DND-41 (cell line): Measurements from ENCODE around the gene KATNAL1.

ENCODE experiments used
- CTCF ChIP-seq: IDR thresholded peaks from 2 replicates; pipeline ENCODE4 v1.5.1; 2012; ENCODE audit warnings: borderline replicate concordance, low read length, moderate library complexity, mild to moderate bottlenecking; ENCODE audit not compliant: poor library complexity, severe bottlenecking; ENCODE audit errors: extremely low read depth
- EZH2 ChIP-seq: IDR thresholded peaks from 3 replicates; pipeline ENCODE4 v1.6.1; 2012; ENCODE audit warnings: borderline replicate concordance, low read depth, mild to moderate bottlenecking, moderate library complexity, low read length, inconsistent platforms; ENCODE audit not compliant: severe bottlenecking

DNA sequence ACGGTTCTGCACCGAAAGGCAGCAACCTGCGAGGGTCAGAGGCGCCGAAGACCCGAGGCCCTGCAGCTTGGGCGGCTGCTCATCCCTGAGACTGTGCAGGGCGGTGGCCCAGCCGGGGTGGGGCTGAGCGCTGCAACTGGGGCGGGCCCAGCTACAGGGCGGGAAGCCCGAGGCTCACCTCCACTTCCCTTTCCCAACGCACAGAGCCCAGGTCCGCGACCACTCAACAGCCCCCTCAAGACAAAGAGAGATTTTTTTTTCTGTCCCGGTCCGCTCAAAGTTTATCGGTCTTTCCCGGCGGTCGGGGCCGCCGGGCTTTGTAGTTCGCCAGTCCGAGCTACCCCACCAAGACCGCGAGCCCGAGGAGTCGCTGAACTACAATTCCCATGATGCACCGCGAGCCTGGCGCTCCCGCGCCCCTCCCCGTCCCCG, 573 bp downstream of the KATNAL1 start:
- TF ChIP-seq CTCF = no peak
- no peak for TF ChIP-seq EZH2
